Adipocyte (in vitro differentiated cells): ENCODE data around the gene KRT83.

Experiments
- DNase-seq: peaks from one replicate; pipeline ENCODE4 v3.0.0-alpha.2; 2015; ENCODE audit warnings: low read depth
- H3K27me3 ChIP-seq: replicated peaks from 2 replicates; pipeline ENCODE4 v1.7.0; 2013; ENCODE audit warnings: mild to moderate bottlenecking, low read length, moderate library complexity; ENCODE audit not compliant: control insufficient read depth, insufficient read depth
- H3K36me3 ChIP-seq: 2 replicates; pipeline ENCODE4 v1.7.0; 2013; ENCODE audit warnings: low read length, mild to moderate bottlenecking, moderate library complexity; ENCODE audit not compliant: control insufficient read depth, insufficient read depth, severe bottlenecking
- H3K4me1 ChIP-seq: 2 replicates; pipeline ENCODE4 v1.7.0; 2013; ENCODE audit warnings: mild to moderate bottlenecking, low read length, moderate library complexity; ENCODE audit not compliant: control insufficient read depth, insufficient read depth
- H3K4me3 ChIP-seq: 2 replicates; pipeline ENCODE4 v1.7.0; 2013; ENCODE audit warnings: mild to moderate bottlenecking, low read length, moderate library complexity
- H3K9ac ChIP-seq: 2 replicates; pipeline ENCODE4 v1.7.0; 2013; ENCODE audit warnings: mild to moderate bottlenecking, low read length, moderate library complexity
- H3K9me3 ChIP-seq: 2 replicates; pipeline ENCODE4 v1.7.0; 2013; ENCODE audit warnings: mild to moderate bottlenecking, low read length, moderate library complexity; ENCODE audit not compliant: control insufficient read depth

The KRT83 gene

DNA sequence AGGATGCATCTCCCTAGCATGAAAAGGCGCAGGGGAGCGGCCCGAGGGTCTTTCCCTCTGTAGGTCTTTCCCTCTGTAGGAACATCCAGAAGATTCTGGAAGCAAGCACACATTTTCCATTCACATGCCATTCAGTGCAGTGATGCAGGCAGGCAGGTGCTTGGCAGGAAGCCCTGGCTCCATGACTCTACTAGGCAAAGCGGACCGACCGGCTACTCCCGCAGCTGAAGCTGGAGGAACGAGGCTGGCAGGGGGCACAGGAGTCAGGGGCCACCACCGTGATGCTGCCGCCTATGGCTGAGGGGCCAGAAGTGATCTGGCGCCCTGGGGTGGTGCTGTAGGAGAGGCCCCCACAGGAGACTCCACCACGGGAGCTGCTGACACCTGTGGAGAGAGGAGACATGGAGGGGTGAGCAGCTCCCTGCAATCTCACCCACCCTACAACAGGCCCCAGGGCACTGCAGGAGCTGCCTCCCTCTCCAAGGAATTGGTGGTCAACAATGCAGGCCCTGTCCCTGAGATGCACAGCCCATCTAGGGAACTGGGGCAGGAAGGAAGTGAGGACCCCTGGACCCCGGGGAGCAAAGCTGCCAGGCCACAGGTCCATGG is 39.6 kb upstream of the KRT83 start:
- no peaks in the 10 kb centered on the region for H3K4me1 ChIP-seq
- H3K36me3 ChIP-seq: no peaks in the 10 kb centered on the region
- peaks cover 40% of the 10 kb centered on the region for H3K27me3 ChIP-seq
- no peak overlapping the region for H3K9ac ChIP-seq
- H3K9me3 ChIP-seq: no peaks in the 10 kb centered on the region
- no peak for DNase-seq
- no peak overlapping the region for H3K4me3 ChIP-seq

DNA sequence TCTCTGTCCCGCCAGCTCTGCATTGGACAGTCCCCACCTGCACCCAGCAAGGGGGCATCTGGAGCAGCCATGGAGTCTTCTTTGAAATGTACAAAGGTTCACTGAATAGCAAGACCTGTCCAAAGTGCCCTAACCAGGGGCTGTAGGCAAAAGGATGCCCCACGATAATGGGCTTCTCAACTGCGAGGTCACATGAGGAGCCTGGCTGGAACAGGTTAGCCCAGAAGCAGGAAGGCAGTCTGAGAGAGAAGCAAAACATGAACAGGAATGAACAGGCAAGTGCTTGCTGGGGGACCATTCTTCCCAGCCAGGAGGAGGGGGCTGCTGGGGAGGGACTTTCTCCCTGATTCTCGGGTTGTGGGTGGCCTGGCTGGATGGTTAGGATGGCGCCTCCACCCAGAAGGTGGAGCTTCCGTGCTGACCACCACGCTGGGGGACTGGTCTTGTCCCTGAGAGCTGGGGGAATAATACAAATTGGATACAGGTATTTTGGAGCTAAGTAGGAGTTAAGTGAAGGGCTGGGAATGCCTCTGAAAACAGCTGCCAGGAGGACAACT is 39.0 kb upstream of the KRT83 start:
- no peaks in the 10 kb centered on the region for H3K36me3 ChIP-seq
- peaks cover 42% of the 10 kb centered on the region for H3K27me3 ChIP-seq
- no peaks in the 10 kb centered on the region for H3K4me1 ChIP-seq
- no peak for DNase-seq
- H3K9ac ChIP-seq: no peak overlapping the region
- H3K4me3 ChIP-seq: no peak overlapping the region
- no peaks in the 10 kb centered on the region for H3K9me3 ChIP-seq

- no peak for DNase-seq
- Histone ChIP-seq H3K9ac (no peak overlapping the region), H3K4me1 (no peaks in the 10 kb centered on the region), H3K9me3 (no peaks in the 10 kb centered on the region), H3K36me3 (no peaks in the 10 kb centered on the region), H3K27me3 (peaks cover 47% of the 10 kb centered on the region), H3K4me3 (no peak overlapping the region)
Measured at GRCh38 chr12:52359621-52360061, 38.4 kb upstream of the KRT83 start.

DNA sequence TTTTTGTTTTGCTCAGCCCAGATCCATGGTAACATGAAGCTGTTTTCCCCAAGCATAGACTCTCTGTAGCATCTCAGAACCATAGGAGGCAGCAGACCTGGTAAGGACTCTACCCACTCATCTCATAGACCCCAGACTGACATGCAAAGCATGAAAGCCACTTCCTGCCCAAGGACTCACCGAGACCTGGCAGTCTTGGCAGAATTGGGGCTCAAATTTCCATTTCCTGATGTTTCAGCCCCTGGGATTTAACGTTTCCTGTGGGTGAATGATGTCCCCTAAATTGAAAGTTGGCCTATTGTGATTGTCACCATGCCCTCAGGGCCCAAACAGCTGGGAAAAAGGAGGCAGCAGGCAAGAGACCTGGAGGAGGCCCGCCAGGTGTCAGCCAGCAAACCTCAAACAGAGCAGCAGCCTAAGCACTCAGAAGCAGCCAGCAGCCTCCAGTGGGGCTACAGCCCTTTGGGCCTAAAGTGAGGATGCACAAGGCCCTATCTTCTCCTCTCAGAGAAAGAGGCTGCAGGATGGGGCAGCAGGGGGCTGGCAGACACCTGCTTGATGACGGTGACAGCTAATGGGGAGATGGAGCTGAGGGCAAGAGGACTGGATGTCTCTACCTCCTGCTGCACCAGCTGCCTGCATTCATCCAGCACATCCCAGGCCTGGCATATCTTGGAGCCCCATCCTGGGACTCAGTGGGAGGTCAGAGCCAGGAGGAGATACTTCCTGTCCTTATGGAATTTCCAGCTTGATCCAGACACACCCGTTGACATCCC is 37.6 kb upstream of the KRT83 start:
- Histone ChIP-seq H3K4me3 (no peak overlapping the region), H3K36me3 (no peaks in the 10 kb centered on the region), H3K4me1 (no peaks in the 10 kb centered on the region), H3K9me3 (no peaks in the 10 kb centered on the region), H3K9ac (no peak overlapping the region), H3K27me3 (peaks cover 51% of the 10 kb centered on the region)
- DNase-seq: no peak

DNA sequence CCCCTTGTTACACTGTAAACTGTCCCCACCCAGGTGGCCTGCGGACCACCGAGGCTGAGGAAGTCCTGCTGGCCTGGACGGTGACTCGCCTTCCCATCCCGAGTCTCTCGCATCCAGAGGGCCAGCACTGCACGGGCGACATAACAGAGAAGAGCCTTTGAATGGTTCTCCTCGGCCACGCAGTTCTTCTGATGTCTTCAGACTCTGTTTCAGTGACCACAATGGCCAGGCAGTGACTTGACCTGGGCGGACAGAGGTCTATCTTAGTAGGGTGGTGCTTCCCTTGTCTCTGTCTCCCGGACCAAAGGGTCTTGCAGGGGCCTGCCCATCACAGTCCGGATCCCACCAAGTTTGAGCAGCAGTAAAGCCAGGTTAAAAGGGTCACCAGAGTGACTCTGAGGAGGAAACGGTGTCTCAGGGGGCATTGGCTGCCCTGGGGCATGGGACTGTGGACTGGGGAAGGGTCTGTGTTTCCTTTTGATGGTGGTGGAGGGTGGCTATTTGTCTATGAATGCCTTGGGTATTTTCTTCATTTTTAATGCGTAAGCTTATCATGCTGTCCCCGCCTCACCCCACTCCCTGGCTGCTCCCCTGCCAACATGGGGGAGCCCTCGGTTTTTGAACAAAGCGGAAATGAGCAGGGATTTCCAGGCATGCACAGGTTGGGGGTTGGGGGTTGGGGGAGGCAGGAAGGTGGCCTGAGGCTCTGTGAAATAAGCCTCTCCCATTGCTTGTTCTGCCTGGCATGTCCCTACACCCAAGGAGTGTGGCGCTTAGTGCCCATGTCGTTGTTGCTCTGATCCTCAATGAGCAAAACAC is 35.8 kb upstream of the KRT83 start:
- Histone ChIP-seq H3K9ac (no peak overlapping the region), H3K4me1 (no peaks in the 10 kb centered on the region), H3K9me3 (no peaks in the 10 kb centered on the region), H3K27me3 (peaks cover 60% of the 10 kb centered on the region), H3K36me3 (no peaks in the 10 kb centered on the region), H3K4me3 (no peak overlapping the region)
- no peak for DNase-seq

DNA sequence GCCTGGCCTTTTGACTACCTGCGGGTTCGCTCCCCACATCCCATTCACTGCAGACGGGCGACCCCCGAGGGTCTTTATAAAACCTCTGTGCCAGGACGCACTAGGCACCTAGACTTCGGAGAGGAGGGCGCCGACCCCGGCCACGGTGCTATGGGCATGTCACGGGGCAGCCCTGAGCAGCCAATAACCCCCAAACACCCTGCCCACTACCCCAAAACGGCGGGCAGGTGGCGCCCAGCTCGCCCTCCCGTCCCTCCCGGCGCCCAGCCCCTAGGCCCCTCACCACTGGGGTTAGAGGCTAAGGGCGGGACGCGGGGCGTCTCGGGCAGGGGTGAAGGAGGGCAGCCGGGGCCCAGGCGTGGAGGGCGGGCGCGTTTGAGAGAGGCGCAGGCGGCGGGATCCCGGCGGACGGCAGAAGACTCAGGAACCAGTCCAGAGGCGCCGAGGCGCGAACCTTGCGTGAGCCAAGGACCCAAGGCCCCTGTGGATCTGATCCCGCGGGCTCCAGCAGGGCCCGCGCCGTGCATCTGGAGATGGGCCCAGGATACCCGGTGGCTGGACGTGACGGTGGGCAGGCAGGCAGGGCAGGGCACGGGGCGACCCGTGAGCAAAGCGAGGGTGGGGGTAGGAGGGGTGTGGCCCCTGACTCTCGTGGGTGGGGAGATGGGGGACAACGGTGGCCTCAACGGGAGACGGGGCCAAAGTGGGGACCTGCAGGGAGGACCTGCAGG is 35.0 kb upstream of the KRT83 start:
- DNase-seq: no peak
- H3K27me3 ChIP-seq: peaks cover 68% of the 10 kb centered on the region
- no peaks in the 10 kb centered on the region for H3K4me1 ChIP-seq
- no peak overlapping the region for H3K4me3 ChIP-seq
- H3K9me3 ChIP-seq: no peaks in the 10 kb centered on the region
- no peaks in the 10 kb centered on the region for H3K36me3 ChIP-seq
- no peak overlapping the region for H3K9ac ChIP-seq

DNA sequence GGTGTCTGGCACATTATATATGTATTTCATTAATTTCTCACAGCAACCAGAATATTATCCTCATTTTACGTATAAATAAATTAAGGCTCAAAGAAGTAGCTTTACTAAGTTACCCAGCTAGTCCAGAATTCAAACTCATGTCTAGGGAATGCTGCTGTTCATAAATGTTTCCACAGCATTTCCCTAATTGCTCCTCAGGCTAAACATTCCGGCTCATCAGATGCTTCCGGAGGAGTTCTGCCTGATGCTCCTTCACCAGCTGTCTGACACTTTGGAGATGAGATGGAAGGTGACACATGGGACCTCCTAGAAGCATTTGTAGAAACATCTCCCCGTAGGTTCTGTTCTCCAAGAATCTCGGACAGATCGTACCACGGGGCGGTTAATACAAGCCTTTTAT is 34.0 kb upstream of the KRT83 start:
- H3K9me3 ChIP-seq: no peaks in the 10 kb centered on the region
- DNase-seq: no peak
- H3K4me1 ChIP-seq: no peaks in the 10 kb centered on the region
- H3K9ac ChIP-seq: no peak overlapping the region
- H3K4me3 ChIP-seq: no peak overlapping the region
- H3K27me3 ChIP-seq: peaks cover 68% of the 10 kb centered on the region
- H3K36me3 ChIP-seq: no peaks in the 10 kb centered on the region

DNA sequence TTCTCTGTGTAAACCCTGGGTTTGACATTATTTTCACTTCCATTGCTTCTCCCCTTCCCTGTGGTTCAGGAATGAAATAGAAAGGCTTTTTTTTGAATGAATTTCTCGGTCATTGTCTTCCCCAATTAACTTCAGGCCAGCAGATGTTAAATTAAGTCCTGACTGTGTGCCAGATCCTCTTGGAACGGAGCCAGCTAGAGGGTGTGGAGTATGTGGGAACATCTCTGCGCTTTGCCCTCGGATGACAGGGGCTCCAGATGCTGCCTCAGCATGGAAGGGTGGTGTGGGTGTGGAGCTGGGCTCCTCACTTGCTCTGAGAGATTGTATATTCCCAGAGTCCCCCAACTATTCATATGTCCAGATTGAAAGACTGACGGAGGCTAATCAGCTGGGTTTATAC is 33.0 kb upstream of the KRT83 start:
- H3K27me3 ChIP-seq: peaks cover 64% of the 10 kb centered on the region
- H3K9me3 ChIP-seq: no peaks in the 10 kb centered on the region
- DNase-seq: peak; percentile 22
- H3K4me1 ChIP-seq: no peaks in the 10 kb centered on the region
- H3K36me3 ChIP-seq: no peaks in the 10 kb centered on the region
- H3K4me3 ChIP-seq: no peak overlapping the region
- H3K9ac ChIP-seq: no peak overlapping the region

DNA sequence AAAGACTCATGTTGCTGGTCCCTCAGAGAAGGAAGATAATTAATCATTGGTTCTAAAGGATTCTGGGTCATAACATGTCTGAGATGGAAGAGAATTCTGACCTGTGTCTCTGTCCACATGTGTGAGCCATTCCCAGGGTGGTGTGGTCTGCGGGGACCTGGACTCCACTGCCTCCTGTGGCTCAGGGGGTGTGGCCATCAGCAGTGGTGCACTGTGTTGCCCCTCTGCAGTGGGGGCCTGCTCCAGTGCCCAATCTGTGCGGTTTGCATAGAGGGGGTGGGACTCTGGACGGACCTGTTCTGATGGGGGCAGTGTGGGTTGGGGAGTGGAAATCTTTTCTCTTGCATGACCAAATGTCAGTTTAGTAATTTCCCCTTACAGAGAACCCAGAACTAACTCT is 32.6 kb upstream of the KRT83 start:
- Histone ChIP-seq H3K4me3 (no peak overlapping the region), H3K36me3 (no peaks in the 10 kb centered on the region), H3K9ac (no peak overlapping the region), H3K27me3 (peaks cover 64% of the 10 kb centered on the region), H3K9me3 (no peaks in the 10 kb centered on the region), H3K4me1 (no peaks in the 10 kb centered on the region)
- no peak for DNase-seq

DNA sequence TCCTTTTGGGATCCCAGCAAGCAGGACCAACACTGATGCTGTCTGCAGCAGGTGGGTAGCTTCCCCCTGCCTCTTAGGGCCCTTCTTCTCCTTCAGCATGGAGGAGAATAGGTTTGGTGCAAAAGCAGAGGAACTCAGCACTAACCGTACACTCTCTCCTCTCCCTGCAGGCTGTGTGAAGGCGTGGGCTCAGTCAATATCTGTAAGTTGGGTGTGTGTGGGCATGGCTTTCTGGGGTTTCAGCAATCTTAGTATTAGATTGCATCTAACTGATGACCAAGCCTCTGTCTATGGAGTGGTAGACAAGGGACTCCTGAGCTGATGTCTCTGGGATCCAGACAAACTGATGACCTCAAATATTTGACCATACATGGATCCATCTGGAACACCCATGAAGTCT is 31.8 kb upstream of the KRT83 start:
- no peak overlapping the region for H3K9ac ChIP-seq
- no peaks in the 10 kb centered on the region for H3K4me1 ChIP-seq
- no peaks in the 10 kb centered on the region for H3K9me3 ChIP-seq
- no peak for DNase-seq
- no peak overlapping the region for H3K4me3 ChIP-seq
- H3K36me3 ChIP-seq: no peaks in the 10 kb centered on the region
- H3K27me3 ChIP-seq: peaks cover 64% of the 10 kb centered on the region
